Measurements from ENCODE around the gene SLC23A2.

Gene SLC23A2

DNA sequence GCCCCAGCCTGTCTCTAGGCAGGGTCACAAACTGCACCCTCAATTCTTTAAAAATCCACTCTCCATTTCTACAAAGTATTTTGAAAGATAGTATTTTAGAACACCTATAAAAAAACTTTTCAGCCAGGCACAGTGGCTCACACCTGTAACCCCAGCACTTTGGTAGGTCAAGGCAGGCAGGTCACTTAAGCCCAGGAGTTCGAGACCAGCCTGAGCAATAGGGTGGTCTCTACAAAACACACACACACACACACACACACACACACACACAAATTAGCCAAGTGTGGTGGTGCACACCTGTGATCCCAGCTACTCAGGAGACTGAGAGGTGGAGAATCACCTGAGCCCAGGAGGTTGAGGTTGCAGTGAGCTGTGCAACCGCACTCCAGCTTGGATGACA is 30.2 kb downstream of the SLC23A2 start:
- TF ChIP-seq POLR2AphosphoS5 (IDR thresholded peaks at IDR 0.05; ENCODE audit: low read depth, low read length) (no peak), FOXP2 (optimal IDR thresholded peaks at IDR 0.05; ENCODE audit: borderline replicate concordance, extremely low read depth, extremely low read length, insufficient read depth) (no peak), TAF1 (IDR thresholded peaks at IDR 0.05; ENCODE audit: borderline replicate concordance, insufficient read depth, low read length) (no peak), SIN3A (IDR thresholded peaks at IDR 0.05; ENCODE audit: borderline replicate concordance, insufficient read depth, low read length) (no peak)
- TF ChIP-seq, protein P1, sequence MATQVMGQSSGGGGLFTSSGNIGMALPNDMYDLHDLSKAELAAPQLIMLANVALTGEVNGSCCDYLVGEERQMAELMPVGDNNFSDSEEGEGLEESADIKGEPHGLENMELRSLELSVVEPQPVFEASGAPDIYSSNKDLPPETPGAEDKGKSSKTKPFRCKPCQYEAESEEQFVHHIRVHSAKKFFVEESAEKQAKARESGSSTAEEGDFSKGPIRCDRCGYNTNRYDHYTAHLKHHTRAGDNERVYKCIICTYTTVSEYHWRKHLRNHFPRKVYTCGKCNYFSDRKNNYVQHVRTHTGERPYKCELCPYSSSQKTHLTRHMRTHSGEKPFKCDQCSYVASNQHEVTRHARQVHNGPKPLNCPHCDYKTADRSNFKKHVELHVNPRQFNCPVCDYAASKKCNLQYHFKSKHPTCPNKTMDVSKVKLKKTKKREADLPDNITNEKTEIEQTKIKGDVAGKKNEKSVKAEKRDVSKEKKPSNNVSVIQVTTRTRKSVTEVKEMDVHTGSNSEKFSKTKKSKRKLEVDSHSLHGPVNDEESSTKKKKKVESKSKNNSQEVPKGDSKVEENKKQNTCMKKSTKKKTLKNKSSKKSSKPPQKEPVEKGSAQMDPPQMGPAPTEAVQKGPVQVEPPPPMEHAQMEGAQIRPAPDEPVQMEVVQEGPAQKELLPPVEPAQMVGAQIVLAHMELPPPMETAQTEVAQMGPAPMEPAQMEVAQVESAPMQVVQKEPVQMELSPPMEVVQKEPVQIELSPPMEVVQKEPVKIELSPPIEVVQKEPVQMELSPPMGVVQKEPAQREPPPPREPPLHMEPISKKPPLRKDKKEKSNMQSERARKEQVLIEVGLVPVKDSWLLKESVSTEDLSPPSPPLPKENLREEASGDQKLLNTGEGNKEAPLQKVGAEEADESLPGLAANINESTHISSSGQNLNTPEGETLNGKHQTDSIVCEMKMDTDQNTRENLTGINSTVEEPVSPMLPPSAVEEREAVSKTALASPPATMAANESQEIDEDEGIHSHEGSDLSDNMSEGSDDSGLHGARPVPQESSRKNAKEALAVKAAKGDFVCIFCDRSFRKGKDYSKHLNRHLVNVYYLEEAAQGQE (IDR thresholded peaks at IDR 0.05; ENCODE audit: insufficient read depth in 1 of 2, low read depth in 2 of 2, low read length in 2 of 2): no peak

DNA sequence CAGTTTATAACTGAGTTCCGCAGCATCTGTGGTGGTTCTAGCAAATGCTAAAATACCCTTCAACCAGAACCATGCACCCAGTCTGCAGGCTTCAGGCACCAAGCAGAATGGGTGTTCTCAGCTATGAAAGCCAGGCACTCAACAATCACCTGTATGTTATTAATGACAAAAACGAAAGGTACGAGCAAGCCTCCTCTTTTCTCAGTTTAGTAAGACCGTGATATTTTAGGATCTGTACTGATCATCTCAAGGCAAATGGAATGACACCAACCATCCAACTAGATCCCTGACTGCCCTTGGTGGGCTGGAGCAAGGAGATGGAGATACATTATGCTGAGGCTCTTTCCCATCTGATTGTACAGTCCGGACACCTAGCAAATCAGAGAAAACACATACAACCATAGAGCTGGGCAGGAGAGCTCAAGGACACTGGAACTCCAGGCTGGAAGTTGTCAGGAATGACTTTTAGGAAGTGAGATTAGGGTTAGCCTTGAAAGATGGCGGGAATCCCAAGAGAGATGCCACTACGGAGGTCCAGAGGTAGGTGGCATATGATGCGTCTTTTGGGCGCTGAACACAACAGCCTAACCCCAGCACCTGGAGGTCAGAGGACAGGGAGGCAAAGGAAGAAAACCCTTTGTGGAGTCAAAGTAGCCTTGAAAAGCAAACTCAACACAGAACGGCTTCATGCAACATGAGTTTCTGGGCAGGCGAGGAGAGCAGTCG is 33.4 kb downstream of the SLC23A2 start:
- TF ChIP-seq SIN3A (IDR thresholded peaks at IDR 0.05; ENCODE audit: borderline replicate concordance, insufficient read depth, low read length) (no peak), POLR2AphosphoS5 (IDR thresholded peaks at IDR 0.05; ENCODE audit: low read depth, low read length) (no peak), FOXP2 (optimal IDR thresholded peaks at IDR 0.05; ENCODE audit: borderline replicate concordance, extremely low read depth, extremely low read length, insufficient read depth) (no peak), TAF1 (IDR thresholded peaks at IDR 0.05; ENCODE audit: borderline replicate concordance, insufficient read depth, low read length) (no peak)
- TF ChIP-seq, protein P1 (IDR thresholded peaks at IDR 0.05; ENCODE audit: insufficient read depth in 1 of 2, low read depth in 2 of 2, low read length in 2 of 2): no peak

DNA sequence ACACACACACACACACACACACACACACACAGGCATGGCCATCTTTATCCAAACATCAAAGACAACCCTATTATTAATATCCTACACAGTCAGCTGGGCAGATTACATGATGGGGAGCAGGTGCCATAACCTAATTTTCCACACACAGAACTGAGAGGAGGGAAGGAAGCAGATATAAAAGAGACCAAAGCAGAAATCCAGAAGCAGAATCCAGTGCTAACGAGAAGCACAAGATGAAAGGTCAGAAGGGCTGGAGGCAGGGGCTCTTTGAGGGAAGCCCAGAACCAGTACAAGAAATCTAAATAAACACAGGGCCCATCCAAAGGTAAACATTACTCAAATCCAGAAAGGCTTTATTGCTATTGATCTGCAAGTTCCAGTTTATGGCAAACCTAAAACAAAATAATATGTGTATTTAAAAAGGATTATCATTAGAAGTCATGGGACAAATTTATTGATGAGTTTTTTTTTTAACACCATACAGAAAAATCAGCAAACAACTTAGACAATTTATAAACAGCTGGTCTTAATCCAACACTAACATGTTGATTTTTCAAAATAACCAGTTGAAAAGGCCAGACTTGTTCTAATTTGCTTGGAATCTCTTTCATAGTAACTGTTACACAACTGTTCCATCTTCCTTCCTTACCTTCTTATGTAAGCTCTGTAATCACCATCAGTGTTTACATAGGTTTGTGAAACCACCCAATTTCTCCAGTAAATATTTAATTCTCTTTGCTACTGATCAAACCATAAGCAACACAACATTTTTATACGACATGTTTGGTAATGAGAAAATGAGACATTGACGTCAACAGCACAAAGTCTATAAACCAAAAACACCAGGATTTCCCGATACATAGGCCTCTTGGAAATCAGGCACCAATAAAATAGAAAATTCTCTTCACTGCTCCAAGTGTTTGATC is 34.2 kb downstream of the SLC23A2 start:
- TF ChIP-seq, protein P1 (IDR thresholded peaks at IDR 0.05; ENCODE audit: insufficient read depth in 1 of 2, low read depth in 2 of 2, low read length in 2 of 2): no peak
- TF ChIP-seq SIN3A (IDR thresholded peaks at IDR 0.05; ENCODE audit: borderline replicate concordance, insufficient read depth, low read length): no peak
- no peak for TF ChIP-seq TAF1 (IDR thresholded peaks at IDR 0.05; ENCODE audit: borderline replicate concordance, insufficient read depth, low read length)
- TF ChIP-seq FOXP2 (optimal IDR thresholded peaks at IDR 0.05; ENCODE audit: borderline replicate concordance, extremely low read depth, extremely low read length, insufficient read depth): no peak
- no peak for TF ChIP-seq POLR2AphosphoS5 (IDR thresholded peaks at IDR 0.05; ENCODE audit: low read depth, low read length)

DNA sequence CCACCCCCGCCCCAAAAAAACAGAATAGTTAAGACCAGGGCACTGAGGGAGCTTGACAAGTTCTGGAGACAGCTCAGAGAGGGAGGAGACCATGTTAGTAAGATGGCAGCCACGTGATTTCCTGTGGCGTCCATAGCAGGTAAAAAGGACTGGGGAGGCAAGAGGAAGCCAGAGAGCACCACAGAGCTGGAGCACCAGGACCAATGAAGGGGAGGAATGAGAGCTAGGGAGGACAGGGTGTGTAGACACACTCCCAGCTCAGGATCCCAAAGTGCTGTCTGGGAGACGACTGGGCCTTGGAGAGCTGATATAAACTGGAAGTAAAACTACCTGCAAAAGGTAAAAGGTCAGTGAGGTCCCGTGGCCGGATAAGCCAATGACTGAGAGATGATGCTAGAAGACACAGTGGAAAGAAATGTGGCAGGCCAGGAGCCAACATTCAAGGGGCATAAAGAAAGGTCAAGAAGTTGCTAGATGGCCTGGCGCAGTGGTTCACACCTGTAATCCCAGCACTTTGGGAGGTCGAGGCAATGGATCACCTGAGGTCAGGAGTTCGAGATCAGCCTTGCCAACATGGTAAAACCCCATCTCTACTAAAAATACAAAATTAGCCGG is 39.0 kb downstream of the SLC23A2 start:
- TF ChIP-seq SIN3A (IDR thresholded peaks at IDR 0.05; ENCODE audit: borderline replicate concordance, insufficient read depth, low read length) (no peak), TAF1 (IDR thresholded peaks at IDR 0.05; ENCODE audit: borderline replicate concordance, insufficient read depth, low read length) (no peak), FOXP2 (optimal IDR thresholded peaks at IDR 0.05; ENCODE audit: borderline replicate concordance, extremely low read depth, extremely low read length, insufficient read depth) (no peak), POLR2AphosphoS5 (IDR thresholded peaks at IDR 0.05; ENCODE audit: low read depth, low read length) (peak; percentile 57; the same call in 1 of the 2 replicates)
- TF ChIP-seq, protein P1 (IDR thresholded peaks at IDR 0.05; ENCODE audit: insufficient read depth in 1 of 2, low read depth in 2 of 2, low read length in 2 of 2): no peak

Data from PFSK-1 (cell line).